HG03457 (cell line): ENCODE measurements around the gene OPHN1.

Experiments
- ATAC-seq: cut with Tn5 transposase; IDR thresholded peaks from one replicate; pipeline ENCODE4 v1.9.1; 2021; ENCODE audit warnings: moderate number of reproducible peaks; ENCODE audit not compliant: unreplicated experiment

Gene OPHN1

GRCh38 chrX:68433155-68433980, at the start of gene OPHN1:
Gene OPHN1, minus strand, starts transcription at chrX:68433495. Its CDS starts 475 bp downstream, at chrX:68433020.
- no peak for ATAC-seq

DNA sequence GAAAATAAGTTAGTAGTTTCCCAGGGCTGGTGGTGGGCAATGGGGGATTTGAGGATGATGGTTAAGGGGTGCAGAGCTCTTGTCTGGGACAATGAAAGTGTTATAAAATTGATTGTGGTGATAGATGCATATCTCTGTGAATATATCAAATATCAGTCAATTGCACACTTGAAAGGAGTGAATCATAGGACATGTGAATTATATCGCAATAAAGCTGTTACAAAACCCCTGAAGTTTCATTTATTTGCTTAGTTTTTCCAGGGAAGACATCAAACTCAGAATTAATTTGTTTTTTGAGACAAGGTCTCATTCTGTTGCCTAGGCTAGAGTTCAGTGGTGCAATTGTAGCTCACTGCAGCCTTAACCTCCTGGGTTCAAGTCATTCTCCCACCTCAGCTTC, 47.7 kb upstream of the OPHN1 start:
- ATAC-seq = no peak

- no peak for ATAC-seq
Observed at GRCh38 chrX:68464796-68465195, 31.5 kb upstream of the OPHN1 start.

GRCh38 chrX:68463880-68464279, 30.6 kb upstream of the OPHN1 start:
- ATAC-seq = no peak

GRCh38 chrX:68462653-68463052, 29.4 kb upstream of the OPHN1 start:
- no peak for ATAC-seq

DNA sequence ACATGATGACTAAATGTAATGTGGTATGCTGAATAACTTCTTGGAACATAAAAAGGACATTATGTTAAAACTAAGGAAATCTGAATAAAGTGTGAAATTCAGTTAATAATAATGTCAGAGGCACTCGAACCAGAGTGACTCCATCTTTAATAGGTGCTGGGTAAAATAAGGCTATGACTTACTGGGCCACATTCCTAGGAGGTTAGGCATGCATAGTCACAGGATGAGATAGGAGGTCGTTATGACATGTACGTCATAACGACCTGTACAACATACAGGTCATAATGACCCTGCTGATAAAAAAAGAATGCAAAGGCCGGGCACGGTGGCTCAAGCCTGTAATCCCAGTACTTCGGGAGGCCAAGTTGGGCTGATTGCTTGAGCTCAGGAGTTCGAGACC, 28.9 kb upstream of the OPHN1 start:
- ATAC-seq = no peak

DNA sequence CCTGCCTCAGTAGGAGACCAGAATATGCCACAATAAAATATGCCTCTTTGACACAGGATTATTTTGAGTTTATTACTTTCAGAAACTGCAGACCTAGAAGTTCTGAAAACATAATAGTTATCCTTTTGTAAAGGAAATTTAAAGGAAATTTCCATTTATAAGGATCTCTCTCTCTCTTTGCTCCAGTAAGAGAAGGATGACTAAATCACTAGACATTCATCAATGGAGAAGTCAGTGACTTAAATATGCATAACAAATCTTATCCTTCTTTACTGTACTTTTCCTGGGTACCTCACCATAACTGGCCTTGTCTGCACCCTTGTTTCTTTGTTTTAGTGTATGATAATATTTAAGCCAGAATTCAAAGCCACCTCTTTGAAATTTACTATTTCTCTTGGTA, 28.3 kb upstream of the OPHN1 start:
- no peak for ATAC-seq

DNA sequence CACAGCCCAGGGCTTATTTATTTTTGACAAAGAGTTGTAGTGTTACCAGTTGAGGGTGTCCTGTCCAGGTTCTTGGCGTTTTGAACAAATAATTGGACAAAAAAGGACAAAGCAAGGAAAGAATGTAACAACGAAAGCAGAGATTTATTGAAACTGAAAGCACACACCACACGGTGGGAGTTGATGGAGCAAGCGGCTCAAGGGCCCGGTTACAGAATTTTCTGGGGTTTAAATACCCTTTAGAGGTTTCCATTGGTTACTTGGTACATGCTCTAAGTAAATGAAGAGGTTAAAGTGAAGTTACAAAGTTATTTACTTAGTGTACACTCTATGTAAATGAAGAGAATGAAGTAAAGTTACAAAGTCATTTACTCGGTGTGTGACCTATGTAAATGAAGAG, 27.8 kb upstream of the OPHN1 start:
- no peak for ATAC-seq

GRCh38 chrX:68455151-68455510, 21.8 kb upstream of the OPHN1 start:
- no peak for ATAC-seq

DNA sequence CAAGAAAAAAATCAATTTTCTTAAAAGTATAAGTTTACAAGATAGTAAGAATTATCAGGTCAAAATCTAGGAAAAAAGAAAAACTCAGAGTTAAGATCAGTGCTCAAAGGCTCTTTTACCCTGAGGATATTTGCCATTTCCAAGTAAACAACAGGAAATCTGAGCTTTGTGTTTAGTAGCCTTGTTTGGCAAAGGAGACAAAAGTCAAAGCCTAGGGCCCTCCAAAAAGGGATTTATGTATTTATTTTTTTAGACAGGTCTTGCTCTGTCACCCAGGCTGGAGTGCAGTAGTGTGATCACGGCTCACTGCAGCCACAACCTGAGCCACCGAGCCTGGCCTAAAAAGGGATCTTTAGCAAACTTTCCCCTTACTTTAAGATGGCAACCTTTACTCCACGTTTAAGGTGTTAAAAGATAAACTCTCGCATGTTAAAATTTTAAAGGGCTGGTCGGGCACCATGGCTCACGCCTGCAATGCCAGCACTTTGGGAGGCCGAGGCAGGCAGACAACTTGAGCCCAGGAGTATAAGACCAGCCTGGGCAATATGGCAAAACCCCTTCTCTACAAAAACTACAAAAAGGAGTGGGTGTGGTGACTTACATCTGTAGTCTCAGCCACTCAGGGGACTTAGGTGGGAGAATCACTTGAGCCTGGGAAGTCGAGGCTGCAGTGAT, 21.3 kb upstream of the OPHN1 start:
- ATAC-seq = no peak

- ATAC-seq = no peak
Observed at GRCh38 chrX:68451720-68452119, 18.4 kb upstream of the OPHN1 start.

- ATAC-seq = peak; percentile 63
Observed at GRCh38 chrX:68443155-68443868, 10.0 kb upstream of the OPHN1 start.

GRCh38 chrX:68440940-68441339, 7.6 kb upstream of the OPHN1 start:
- ATAC-seq = no peak

- no peak for ATAC-seq
Observed at GRCh38 chrX:68440442-68440841, 7.1 kb upstream of the OPHN1 start.

- ATAC-seq = no peak
Observed at GRCh38 chrX:68439341-68439740, 6.0 kb upstream of the OPHN1 start.

GRCh38 chrX:68438575-68438974, 5.3 kb upstream of the OPHN1 start:
- ATAC-seq = no peak

- no peak for ATAC-seq
Observed at GRCh38 chrX:68433981-68434299, 645 bp upstream of the OPHN1 start.

- ATAC-seq = no peak
Observed at GRCh38 chrX:68432648-68433047, 647 bp downstream of the OPHN1 start.

GRCh38 chrX:68431836-68432235, 1.5 kb downstream of the OPHN1 start:
- ATAC-seq = no peak

- no peak for ATAC-seq
Observed at GRCh38 chrX:68429216-68429615, 4.1 kb downstream of the OPHN1 start.

DNA sequence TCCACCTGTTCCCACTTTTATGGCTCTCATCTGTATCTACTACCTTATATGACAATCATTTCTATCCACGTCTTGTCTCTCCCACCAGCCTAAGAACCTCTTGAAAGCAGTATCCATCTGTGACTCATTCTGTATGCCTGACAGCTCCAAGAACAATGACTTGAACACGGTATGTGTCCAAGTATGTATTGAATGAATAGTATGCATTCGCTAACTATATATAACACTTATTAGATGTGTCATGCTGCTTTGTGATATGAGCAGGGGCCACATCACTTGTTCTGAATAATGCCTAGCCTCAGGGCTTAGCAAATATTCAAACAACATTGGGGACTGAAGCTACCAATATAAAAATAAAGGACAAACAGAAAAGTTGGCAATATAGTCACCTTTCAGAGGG, 4.9 kb downstream of the OPHN1 start:
- ATAC-seq = no peak

- ATAC-seq = no peak
Observed at GRCh38 chrX:68424719-68425118, 8.6 kb downstream of the OPHN1 start.
